HCT116 (cell line): ENCODE measurements around the gene C14orf132.

ENCODE experiments used
- CEBPB ChIP-seq: IDR thresholded peaks from 2 replicates; pipeline ENCODE4 v1.6.1; 2012; ENCODE audit warnings: low read depth
- EZH2 ChIP-seq: fragments of 200-600 bp; sonication (generic); IDR thresholded peaks from 2 replicates; pipeline ENCODE4 v1.6.1; 2017; ENCODE audit warnings: antibody characterized with exemption, mixed run types
- EZH2phosphoT487 ChIP-seq: fragments of 200-600 bp; IDR thresholded peaks from 2 replicates; pipeline ENCODE4 v1.6.1; 2018; ENCODE audit warnings: antibody characterized with exemption, borderline replicate concordance
- JUND ChIP-seq: IDR thresholded peaks from 2 replicates; pipeline ENCODE4 v1.6.1; 2012
- POLR2A ChIP-seq: IDR thresholded peaks from 2 replicates; pipeline ENCODE4 v1.7.0; 2011; ENCODE audit warnings: borderline replicate concordance; ENCODE audit not compliant: insufficient read depth, insufficient read length; ENCODE audit errors: extremely low read depth
- YY1 ChIP-seq: IDR thresholded peaks from 2 replicates; pipeline ENCODE4 v1.6.1; 2011; ENCODE audit warnings: low read length, low read depth, moderate library complexity, mild to moderate bottlenecking; ENCODE audit not compliant: insufficient replicate concordance; ENCODE audit errors: extremely low read depth
- ZNF274 ChIP-seq: fragments of 200-500 bp; sonication (Bioruptor generic); IDR thresholded peaks from 2 replicates; pipeline ENCODE4 v1.6.1; 2014; ENCODE audit warnings: mild to moderate bottlenecking, low read depth, low read length, inconsistent platforms
- TF ChIP-seq, protein P1 (sequence below), 3 experiments: fragments of 200-600 bp in 1 of 3; sonication (generic) in 1 of 3; IDR thresholded peaks in 2 of 3; conservative IDR thresholded peaks in 1 of 3; 2 replicates each; pipeline ENCODE4 v1.5.1; 2012 to 2017; ENCODE audit warnings: low read depth in 2 of 3, low read length in 2 of 3, antibody characterized with exemption in 1 of 3, borderline replicate concordance in 1 of 3, control low read depth in 1 of 3, mild to moderate bottlenecking in 1 of 3, mixed read lengths in 1 of 3, mixed run types in 1 of 3, moderate library complexity in 1 of 3; ENCODE audit not compliant: insufficient read depth in 1 of 3
- TF ChIP-seq, protein P2 (sequence below): IDR thresholded peaks from 2 replicates; pipeline ENCODE4 v1.6.1; 2012

DNA sequence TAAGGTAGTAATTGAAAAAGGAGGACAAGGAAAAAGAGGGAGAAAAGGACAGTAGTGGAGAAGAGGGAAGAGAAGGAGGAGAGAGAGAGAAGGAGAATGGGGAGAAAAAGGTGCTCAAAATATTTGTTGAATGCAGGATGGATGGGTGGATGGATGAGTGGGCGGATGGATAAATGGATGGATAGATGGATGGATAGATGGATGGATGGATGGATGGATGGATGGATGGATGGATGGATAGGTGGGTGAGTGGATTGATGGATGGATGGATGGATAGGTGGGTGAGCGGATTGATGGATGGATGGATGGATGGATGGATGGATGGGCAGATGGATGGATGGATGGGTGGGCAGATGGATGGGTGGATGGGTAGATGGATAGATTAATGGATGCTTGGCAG lies 21.3 kb upstream of the C14orf132 start:
- TF ChIP-seq, protein P1, sequence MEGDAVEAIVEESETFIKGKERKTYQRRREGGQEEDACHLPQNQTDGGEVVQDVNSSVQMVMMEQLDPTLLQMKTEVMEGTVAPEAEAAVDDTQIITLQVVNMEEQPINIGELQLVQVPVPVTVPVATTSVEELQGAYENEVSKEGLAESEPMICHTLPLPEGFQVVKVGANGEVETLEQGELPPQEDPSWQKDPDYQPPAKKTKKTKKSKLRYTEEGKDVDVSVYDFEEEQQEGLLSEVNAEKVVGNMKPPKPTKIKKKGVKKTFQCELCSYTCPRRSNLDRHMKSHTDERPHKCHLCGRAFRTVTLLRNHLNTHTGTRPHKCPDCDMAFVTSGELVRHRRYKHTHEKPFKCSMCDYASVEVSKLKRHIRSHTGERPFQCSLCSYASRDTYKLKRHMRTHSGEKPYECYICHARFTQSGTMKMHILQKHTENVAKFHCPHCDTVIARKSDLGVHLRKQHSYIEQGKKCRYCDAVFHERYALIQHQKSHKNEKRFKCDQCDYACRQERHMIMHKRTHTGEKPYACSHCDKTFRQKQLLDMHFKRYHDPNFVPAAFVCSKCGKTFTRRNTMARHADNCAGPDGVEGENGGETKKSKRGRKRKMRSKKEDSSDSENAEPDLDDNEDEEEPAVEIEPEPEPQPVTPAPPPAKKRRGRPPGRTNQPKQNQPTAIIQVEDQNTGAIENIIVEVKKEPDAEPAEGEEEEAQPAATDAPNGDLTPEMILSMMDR (IDR thresholded peaks at IDR 0.05 in 2 of 3, conservative IDR thresholded peaks at IDR 0.05 in 1 of 3; ENCODE audit: borderline replicate concordance in 1 of 3, insufficient read depth in 1 of 3, low read depth in 2 of 3, low read length in 2 of 3) = no peak
- TF ChIP-seq POLR2A (no peak), YY1 (no peak), JUND (no peak), CEBPB (no peak), EZH2 (no peak), EZH2phosphoT487 (no peak), ZNF274 (no peak)
- TF ChIP-seq, protein P2, sequence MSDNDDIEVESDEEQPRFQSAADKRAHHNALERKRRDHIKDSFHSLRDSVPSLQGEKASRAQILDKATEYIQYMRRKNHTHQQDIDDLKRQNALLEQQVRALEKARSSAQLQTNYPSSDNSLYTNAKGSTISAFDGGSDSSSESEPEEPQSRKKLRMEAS = no peak
